NCI-H2171 (cell line): Measurements from ENCODE around the gene MAP3K20.
"Not testable (repeated sequence)": the region's sequence is repeated elsewhere in the genome, so short reads cannot be mapped to it uniquely, and the experiment has no call there.

Experiments
- DNase-seq: peaks from one replicate; lab custom pipeline; 2025; lab: John Stamatoyannopoulos, UW

The MAP3K20 gene

DNA sequence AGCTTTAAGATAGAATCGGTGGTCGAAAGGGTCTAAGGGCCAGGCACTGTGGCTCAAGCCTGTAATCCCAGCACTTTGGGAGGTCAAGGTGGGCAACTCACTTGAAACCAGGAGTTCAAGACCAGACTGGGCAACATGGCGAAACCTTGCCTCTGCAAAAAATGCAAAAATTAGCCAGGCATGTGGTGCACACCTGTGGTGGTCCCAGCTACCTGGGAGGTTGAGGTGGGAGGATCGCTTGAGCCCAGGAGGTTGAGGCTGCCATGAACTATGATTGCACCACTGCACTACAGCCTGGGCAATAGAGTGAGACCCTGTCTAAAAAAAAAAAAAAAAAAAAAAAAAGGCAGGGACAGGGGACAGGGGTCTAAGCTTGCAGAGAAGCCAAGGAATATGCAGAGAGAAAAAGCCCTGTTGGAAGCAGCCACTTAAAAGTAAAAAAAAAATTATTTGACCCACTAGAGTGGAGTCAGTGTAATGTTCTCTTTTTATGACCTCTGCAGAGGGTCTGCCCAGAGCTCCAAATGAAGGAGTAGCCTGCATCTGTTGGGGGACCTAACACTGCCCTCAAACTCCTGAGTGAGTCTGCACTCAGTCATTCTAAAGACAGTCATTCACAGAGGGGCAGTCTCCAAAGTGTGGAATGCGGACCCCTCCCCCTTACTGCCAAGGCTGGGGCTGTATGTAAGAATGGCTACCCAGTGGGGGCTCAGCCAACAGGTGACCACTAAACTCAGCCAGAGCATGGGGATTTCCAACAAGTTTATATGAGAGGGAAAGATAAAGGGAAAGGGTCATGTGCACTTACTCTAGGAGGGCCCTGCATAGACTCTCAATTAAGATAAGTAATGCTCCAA is 160.5 kb downstream of the MAP3K20 start:
- DNase-seq = no peak

DNA sequence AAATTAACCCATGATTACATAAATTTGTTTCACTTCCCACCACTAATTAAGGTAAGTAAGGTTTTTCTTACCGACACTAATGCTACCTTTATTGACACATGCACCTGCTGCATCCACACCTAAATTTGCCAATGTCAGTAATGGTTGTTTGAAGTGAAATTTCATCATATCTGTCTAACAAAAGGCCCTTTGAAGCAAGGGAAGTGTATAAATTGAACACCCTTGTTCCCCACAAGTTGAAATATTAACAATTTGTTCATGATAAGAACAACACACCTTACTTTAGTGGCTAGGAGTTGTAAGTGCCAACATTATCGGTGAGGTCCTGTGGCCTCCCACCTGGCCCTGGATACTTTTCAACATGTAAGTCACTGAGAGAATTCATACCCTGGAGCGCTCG is 162.7 kb downstream of the MAP3K20 start:
- DNase-seq = no peak

DNA sequence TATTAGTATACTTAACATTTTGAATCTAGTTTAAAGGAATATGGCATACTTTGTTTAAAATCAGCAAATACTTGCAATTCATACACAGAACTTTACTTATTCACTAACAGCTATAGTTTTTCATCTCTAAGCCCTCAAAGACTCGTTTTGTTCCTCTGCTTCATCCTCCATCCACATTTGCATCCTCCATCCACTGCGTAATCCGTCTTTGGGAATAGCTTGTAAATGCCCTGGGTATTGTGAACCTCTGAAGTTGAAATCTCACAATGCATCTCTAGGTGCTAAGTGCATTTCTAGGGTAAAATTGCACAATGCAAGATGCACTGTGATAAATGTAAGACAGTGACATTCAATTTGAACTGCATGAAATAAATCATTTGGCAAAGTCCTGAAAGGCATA is 163.2 kb downstream of the MAP3K20 start:
- DNase-seq = no peak

DNA sequence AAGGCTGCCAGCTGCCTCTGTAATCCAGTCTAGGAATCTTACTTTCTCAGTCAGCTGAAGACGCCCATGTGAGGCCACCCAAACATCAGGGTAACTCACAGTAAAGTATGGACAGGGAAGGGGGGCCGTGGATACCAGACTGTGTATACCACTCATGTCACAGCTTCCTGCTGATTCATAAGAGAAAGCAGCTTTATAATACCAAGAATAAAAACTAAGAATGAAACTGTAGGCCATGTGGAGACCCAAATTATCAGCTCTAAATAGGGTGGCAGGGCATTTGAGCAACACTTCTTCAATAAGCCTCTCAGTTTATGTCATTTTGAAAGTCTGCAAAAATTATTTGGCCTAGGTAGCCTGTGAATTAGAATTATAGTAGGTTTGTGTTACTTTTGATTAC is 164.0 kb downstream of the MAP3K20 start:
- no peak for DNase-seq

DNA sequence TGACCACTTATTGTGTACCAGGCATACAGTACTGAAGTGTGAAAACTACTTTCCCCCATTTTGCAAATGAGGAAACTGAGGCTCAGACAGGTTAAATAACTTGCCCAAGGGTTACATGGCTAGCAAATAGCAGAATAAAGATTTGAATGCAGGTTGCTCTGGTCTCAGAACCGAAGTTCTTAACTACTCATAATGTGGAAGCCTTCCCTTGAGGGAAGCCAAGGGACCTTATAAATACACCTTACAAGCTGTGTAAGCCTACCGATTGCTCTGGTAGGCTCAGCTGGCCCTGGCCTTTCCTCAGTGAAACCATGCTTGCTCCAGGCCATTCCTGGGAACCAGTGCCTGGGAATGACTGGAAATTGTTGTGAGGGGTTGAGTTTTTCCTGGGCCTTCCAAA is 164.4 kb downstream of the MAP3K20 start:
- DNase-seq = no peak

DNA sequence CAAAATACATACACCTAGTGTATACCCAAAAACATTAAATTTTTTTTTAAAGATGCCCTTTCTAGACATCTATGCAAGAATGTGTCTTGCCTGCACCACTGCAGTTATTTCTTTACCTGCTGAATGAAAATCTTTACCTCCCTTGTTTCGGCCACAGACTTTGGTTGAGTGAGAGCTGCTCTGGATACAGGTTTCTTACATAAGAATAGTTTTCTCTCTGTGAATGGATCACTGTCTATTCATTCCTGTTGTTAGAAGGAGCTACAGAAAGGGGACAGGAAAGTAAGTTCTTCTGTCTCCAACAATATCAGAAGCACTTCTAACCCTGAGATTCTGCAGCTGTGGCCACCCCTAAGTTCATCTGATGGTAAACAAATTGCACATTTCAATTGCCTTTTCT is 166.0 kb downstream of the MAP3K20 start:
- DNase-seq = no peak

DNA sequence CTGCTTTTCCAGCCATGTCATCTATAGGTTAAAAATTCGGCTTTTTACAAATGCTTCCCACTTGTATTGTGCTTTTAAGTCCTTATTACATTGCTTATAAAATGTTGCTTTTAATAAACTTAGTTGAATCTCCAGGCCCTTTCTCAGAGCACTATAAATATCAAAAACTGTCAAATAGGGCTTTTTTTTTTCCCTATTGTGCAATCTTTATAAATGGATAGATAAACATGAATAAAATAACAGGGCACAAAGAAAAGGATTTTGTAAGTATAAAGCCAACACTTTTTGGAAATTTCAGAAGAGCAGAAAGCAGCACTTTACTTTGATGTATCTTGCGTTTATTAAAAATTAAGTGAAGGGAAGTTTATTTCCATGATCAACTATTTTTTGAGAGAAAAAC is 171.5 kb downstream of the MAP3K20 start:
- DNase-seq = no peak

DNA sequence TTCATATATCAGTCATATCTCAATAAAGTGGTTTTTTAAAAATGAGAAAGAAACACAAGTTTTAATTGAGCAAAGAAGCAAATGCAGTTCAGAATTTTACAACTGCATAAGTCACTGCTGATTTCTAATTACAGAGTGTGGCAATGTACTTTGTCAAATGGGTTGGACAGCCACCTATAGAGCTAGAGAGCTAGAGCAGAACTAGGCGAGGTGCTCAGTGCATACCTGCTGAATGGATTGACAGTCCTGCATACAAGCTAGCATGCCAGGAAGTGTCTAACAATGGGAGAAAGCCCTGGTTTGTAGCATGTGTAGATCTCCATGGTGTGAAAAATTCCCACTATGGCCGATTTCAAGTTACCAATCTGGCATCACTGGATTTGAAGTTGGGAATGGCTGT is 172.7 kb downstream of the MAP3K20 start:
- no peak for DNase-seq

DNA sequence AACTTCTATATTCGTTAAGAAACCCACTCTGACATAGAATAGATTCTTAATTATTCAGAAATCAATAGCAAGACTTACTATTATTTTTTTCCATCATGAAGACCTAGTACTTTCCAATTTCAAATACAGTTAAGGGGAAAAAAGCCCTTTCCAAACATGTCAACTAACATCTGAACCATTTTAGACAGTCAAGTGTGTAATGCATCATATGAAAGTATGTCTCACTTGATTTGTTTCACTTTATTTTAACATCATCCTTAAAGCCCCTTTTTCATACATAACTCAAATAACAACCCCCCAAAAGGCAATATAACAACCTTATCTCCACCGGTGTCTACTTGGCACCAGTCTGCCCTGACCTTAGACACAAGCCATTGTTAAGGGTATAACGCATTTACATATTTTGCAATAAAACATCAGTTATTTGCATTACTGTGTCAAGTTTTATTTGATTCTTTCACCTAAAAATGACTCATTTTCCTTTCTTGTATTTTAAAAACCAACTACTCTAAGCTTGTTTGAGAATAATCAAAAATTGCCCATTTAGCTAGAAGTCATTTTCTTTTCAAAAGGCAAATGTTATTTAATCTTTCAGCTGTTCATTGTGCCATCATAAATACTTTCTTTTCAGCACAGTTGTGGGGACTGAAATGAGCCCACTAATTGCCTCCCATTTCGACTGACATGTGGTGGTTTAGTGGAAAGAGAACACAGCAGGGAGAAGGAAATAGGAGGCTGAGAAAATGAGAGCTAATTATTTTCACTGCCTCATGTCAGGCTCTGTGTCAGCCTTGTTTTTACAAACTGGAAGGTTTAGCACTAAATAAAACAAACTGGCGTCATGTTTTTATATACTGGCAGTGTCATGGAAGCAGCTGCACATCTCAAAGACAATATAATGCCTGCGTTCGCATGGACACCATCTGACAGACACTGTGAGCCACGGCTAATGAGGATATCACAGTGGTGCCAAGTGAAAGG is 174.3 kb downstream of the MAP3K20 start:
- DNase-seq = peak; percentile 36

DNA sequence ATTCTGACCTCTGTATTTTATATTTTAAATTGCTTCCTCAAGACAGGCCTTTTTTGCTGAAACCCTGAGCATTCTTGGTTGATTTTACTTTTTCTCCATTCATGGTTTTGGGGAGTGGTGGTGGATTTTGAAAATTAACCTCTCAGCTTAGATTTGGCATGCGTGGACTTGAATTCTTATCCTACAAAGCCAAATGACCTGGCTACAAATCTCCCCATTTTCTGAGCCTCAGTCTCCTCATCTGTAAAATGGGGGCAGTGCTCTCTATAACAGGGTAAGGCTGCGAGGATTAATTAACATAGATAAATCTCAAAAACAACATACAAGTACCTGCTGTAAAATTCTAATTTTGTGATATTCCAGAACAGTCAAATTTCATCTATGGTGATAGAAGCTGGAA is 175.6 kb downstream of the MAP3K20 start:
- DNase-seq = no peak

DNA sequence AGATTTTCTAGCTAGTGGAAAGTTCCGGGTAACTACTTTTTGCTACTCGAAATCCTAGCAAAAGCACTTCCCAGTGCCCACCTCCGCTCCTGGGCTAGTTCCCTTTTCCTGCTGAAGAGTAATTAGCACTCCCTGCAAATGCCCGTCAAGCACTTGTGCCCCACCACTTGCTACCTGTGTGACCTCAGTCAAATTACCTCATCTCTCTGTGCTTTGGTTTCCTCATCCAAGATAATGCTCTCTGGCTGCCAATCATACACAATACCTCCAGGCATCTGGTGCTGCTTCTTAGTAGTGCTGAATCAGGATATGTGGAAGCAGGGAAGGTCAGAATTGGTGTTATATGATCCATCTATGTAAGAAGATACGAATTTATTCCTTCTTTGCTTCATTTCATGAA is 176.9 kb downstream of the MAP3K20 start:
- DNase-seq = no peak

DNA sequence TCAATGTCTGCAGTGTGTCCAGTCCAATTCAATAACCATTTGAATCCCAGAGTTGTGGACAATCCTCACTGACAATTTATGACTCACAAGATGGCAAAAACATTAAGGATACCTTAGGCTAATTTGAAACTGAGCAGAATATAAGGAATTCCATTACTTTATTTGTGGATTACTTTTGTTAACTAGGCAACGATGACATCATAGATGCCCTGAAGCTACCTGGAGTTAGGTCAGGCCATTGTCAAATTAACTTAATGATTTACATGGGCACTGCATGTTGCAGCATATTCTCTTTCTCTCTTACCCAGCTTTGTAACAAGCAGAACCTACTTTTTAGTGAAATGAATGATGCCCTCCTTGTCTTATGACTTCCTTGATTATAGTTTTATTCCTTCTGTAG is 179.0 kb downstream of the MAP3K20 start:
- no peak for DNase-seq

DNA sequence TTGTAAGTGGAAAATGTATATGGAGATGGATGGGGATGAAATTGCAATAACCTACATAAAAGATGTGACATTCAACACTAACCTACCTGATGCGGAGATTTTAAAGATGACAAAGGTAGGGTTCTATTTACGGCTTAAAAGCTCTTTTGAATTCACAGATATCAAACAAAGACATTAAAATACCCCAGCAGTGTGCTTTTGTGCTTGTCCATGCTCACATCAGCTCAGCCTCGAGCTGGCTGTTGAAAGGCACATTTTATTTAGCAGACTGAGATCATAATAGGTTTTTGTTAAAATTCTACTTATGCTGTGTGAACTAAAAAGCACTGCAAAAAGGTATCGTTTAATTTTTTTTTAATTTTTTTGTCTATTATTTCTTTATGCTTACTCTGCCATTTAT is 183.1 kb downstream of the MAP3K20 start:
- no peak for DNase-seq

DNA sequence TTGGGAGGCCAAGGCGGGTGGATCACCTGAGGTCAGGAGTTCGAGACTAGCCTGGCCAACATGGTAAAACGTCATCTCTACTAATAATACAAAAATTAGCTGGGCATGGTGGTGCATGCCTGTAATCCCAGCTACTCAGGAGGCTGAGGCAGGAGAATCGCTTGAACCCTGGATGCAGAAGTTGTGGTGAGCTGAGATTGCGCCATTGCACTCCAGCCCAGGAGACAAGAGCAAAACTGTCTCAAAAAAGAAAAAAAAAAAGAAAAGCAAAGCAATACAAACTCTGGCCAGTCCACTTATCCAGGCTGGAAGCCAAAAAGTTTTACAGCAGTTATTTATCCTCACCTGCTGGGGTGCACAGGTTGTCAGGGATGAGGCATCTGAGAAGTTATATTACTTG is 186.7 kb downstream of the MAP3K20 start:
- not testable (repeated sequence) for DNase-seq

DNA sequence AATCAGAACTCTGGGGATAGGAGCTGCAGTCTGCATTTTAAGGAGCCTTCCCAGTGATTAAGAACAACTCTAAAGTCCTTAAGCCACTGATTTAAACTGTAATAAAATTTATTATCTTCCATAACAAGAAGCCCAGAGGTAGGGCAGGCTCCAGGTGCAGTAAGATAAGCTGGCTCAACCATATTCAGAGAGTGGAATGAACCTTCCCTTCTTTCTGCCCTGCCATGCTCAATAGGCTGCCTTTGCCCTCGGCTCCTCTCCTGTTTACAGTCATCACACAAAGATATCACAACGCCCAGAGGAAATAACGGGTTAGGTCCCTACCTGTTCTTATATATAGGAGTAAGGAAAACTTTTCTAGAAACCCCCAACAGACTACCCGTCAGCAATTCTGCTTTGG is 188.5 kb downstream of the MAP3K20 start:
- no peak for DNase-seq

DNA sequence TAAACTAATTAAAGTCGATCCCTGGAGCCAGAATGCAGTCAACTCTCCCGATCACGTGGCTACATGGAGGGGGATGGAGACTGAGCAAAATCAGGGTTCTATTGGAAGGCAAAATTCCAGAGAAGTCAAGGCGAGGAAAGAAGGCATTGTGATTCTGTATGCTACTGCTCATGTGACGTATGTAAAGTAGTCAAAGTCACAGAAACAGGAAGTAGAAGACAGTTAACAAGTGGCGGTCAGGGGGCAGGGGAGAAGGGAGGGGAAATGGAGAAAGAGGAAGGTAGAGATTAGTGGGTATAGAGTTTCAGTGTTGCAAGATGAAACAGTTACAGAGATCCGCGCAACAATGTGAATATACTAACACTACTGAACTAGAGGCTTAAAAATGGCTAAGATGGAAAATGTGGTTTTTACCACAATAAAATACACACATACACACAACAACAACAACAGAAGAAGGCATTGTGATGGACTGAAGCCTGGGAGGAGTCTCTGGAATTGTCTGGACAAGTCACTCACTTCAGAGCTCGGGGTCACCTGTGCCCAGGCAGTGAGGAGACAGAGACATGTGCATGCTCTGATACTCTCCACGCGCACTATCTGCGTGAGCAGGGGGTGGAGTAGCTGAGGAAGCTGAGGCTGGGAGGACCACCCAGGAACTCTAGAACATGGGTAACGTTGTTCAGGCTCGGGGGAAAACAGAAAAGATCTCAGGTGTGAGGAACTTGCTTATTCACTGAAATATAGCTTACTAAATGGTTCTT is 189.1 kb downstream of the MAP3K20 start:
- no peak for DNase-seq

DNA sequence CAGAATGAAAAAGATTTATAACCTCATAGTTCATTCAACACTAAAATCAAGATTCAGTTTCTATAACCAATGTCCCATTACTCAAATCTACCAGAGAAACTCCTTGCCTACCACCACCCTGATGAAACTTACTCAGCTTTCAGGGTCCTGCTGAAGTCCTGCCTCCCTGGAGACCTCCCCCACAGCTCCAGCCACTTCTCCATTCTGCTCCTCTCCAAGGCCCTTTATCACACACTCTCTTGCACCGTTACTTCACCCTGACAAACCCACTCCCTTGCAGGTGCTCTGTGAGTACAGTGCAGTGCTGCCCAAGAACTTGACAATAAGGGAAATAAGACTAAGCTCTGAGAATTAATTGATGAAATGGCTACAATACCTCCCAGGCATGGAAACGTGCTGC is 195.5 kb downstream of the MAP3K20 start:
- DNase-seq = no peak

DNA sequence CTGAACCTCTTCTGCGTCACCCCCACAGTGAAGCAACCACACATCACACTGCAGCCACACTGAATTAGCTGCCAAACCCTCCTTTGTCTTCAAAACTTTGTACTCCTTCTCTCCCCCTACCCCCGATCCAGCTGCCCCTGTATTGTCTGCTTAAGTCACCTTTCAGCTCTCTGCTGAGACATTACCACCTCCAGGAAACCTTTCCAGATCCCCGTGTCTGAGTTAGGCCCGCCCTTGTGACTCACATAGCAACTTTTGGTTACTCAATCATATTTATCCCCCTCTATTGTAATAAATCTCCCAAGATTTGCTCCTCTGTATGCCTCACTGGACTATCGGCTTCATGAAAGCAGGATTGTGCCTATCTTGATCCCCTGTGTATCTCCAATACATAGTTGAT is 196.2 kb downstream of the MAP3K20 start:
- DNase-seq = no peak

DNA sequence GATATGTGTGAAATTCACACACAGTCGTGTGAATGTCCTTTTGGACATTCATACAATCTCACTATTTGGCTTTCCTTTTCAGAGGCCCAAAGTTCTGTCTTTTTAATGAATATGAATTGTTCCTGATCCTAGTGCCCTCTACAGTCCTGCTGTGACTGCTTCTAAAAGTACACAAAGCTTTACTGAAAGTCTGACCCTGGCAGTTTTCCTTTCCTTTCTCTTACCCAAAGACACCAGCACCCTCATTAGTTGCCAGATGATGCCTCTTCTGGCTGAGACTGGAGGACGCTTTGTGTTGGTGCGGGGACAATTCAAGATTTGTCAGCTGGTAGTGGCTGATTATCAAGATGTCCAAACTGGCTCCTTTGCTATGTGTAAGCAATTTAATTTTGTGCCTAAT is 197.2 kb downstream of the MAP3K20 start:
- DNase-seq = no peak

DNA sequence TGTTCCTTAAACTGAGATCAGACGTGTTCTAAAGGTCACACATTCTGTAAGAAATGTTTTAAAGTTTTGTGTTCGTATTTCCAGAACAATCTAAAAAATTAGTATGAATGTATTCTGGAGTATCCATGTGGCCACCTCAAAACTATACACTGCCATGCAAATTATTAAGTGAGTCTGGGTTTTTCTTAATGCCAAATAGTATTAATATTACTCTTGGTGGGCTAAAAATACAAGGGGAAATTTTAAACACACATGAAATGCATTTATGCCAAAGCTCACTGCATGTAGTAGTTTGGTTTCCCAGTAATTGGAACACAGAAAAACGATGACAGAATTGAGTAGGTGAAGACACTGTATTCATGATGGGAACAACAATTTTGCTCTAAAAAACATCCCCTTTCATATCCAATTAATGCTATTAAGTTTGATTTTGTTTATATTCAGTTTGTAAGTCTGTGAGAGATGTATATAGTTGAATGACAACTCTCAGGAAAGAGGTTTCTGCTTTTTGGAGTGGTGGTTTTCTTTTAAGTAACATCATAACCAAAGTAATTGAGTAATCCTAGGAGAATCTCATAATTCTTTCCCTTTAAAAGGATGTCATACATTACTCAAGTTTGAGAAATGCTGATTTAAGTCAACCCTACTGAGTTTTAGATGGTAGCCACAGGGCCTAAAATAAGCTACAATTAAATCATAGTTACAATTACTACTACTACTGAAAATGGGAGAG is 203.3 kb downstream of the MAP3K20 start:
- no peak for DNase-seq

DNA sequence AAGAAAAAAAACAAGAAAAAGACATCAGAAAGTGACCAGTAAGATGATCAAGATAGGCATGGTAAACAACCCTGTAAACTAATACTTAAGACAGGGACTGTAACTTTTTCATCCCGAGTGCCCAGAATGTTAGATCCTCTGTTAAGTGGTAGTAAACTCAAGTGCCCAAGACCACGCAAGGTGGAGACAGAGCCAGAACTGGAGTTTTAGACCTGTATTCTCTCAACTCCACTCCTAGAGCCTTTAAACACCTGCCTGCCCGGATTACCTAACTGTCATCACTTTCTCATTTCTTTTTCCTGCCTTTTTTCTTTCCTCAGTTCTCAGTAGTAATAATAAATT is 203.9 kb downstream of the MAP3K20 start:
- DNase-seq = no peak

DNA sequence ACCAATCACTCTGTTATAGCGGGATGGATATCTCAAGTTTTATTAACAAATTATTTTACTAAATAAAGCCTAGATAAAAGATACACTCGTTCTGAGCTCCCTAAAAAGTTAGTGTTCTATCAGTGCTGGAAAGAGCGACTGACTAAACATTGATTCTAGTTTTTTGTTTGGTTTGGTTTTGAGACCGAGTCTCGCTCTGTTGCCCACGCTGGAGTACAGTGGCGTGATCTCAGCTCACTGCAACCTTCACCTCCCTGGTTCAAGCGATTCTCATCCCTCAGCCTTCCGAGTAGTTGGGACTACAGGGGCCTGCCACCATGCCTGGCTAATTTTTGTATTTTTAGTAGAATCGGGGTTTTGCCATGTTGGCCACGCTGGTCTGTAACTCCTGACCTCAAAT is 205.2 kb downstream of the MAP3K20 start:
- DNase-seq = no peak
